ENCODE measurements around the gene ASTN2.

DNA sequence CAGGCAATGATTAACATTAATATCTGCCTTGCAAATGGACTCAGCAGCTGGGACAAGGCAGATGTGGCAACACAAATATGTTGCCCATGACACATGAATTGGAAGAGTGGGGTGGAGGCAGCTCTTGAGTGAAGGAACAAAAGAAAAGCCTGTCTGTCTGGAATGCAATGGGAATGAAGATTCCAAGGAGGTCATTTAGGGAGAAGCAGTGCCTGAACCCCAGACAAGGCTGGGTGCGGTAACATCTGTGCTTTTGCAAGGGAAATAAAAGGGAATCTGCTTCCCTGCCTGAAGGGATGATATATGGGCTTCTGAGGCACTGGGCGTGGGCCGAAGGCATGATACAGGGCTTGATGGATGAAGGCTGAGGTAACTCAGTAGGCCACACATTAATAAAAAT lies 821.9 kb downstream of the ASTN2 start:
- TF ChIP-seq EGR1 (IDR thresholded peaks at IDR 0.05; ENCODE audit: low read depth in 2 of 2) (no peak), GABPA (IDR thresholded peaks at IDR 0.05 in 1 of 2, conservative IDR thresholded peaks at IDR 0.05 in 1 of 2) (no peak), RAD21 (IDR thresholded peaks at IDR 0.05) (no peak), HNF4A (conservative IDR thresholded peaks at IDR 0.05) (no peak), FOXA2 (IDR thresholded peaks at IDR 0.05) (no peak), JUND (IDR thresholded peaks at IDR 0.05) (no peak), SP1 (IDR thresholded peaks at IDR 0.05) (no peak), RXRA (IDR thresholded peaks at IDR 0.05) (no peak), FOXA1 (IDR thresholded peaks at IDR 0.05) (no peak)
- TF ChIP-seq, protein P1, sequence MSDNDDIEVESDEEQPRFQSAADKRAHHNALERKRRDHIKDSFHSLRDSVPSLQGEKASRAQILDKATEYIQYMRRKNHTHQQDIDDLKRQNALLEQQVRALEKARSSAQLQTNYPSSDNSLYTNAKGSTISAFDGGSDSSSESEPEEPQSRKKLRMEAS (IDR thresholded peaks at IDR 0.05), result no peak
- TF ChIP-seq, protein P2, sequence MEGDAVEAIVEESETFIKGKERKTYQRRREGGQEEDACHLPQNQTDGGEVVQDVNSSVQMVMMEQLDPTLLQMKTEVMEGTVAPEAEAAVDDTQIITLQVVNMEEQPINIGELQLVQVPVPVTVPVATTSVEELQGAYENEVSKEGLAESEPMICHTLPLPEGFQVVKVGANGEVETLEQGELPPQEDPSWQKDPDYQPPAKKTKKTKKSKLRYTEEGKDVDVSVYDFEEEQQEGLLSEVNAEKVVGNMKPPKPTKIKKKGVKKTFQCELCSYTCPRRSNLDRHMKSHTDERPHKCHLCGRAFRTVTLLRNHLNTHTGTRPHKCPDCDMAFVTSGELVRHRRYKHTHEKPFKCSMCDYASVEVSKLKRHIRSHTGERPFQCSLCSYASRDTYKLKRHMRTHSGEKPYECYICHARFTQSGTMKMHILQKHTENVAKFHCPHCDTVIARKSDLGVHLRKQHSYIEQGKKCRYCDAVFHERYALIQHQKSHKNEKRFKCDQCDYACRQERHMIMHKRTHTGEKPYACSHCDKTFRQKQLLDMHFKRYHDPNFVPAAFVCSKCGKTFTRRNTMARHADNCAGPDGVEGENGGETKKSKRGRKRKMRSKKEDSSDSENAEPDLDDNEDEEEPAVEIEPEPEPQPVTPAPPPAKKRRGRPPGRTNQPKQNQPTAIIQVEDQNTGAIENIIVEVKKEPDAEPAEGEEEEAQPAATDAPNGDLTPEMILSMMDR (IDR thresholded peaks at IDR 0.05; ENCODE audit: low read depth, low read length, missing input control), result no peak
- TF ChIP-seq, protein P3, sequence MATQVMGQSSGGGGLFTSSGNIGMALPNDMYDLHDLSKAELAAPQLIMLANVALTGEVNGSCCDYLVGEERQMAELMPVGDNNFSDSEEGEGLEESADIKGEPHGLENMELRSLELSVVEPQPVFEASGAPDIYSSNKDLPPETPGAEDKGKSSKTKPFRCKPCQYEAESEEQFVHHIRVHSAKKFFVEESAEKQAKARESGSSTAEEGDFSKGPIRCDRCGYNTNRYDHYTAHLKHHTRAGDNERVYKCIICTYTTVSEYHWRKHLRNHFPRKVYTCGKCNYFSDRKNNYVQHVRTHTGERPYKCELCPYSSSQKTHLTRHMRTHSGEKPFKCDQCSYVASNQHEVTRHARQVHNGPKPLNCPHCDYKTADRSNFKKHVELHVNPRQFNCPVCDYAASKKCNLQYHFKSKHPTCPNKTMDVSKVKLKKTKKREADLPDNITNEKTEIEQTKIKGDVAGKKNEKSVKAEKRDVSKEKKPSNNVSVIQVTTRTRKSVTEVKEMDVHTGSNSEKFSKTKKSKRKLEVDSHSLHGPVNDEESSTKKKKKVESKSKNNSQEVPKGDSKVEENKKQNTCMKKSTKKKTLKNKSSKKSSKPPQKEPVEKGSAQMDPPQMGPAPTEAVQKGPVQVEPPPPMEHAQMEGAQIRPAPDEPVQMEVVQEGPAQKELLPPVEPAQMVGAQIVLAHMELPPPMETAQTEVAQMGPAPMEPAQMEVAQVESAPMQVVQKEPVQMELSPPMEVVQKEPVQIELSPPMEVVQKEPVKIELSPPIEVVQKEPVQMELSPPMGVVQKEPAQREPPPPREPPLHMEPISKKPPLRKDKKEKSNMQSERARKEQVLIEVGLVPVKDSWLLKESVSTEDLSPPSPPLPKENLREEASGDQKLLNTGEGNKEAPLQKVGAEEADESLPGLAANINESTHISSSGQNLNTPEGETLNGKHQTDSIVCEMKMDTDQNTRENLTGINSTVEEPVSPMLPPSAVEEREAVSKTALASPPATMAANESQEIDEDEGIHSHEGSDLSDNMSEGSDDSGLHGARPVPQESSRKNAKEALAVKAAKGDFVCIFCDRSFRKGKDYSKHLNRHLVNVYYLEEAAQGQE (IDR thresholded peaks at IDR 0.05), result no peak
- TF ChIP-seq, protein P4, sequence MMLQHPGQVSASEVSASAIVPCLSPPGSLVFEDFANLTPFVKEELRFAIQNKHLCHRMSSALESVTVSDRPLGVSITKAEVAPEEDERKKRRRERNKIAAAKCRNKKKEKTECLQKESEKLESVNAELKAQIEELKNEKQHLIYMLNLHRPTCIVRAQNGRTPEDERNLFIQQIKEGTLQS (IDR thresholded peaks at IDR 0.05), result no peak
- TF ChIP-seq, protein P5, sequence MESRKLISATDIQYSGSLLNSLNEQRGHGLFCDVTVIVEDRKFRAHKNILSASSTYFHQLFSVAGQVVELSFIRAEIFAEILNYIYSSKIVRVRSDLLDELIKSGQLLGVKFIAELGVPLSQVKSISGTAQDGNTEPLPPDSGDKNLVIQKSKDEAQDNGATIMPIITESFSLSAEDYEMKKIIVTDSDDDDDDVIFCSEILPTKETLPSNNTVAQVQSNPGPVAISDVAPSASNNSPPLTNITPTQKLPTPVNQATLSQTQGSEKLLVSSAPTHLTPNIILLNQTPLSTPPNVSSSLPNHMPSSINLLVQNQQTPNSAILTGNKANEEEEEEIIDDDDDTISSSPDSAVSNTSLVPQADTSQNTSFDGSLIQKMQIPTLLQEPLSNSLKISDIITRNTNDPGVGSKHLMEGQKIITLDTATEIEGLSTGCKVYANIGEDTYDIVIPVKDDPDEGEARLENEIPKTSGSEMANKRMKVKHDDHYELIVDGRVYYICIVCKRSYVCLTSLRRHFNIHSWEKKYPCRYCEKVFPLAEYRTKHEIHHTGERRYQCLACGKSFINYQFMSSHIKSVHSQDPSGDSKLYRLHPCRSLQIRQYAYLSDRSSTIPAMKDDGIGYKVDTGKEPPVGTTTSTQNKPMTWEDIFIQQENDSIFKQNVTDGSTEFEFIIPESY (IDR thresholded peaks at IDR 0.05), result no peak

Data from liver (tissue), 3 donors.